NCI-H2081 treated with DMSO at 0.1 percent for 48 hours (cell line): Measurements from ENCODE around the gene SPTA1.
"Not testable (repeated sequence)": the region's sequence is repeated elsewhere in the genome, so short reads cannot be mapped to it uniquely, and the experiment has no call there.

Experiments used
- DNase-seq: peaks from one replicate; lab custom pipeline; 2025; lab: John Stamatoyannopoulos, UW

The SPTA1 gene

DNA sequence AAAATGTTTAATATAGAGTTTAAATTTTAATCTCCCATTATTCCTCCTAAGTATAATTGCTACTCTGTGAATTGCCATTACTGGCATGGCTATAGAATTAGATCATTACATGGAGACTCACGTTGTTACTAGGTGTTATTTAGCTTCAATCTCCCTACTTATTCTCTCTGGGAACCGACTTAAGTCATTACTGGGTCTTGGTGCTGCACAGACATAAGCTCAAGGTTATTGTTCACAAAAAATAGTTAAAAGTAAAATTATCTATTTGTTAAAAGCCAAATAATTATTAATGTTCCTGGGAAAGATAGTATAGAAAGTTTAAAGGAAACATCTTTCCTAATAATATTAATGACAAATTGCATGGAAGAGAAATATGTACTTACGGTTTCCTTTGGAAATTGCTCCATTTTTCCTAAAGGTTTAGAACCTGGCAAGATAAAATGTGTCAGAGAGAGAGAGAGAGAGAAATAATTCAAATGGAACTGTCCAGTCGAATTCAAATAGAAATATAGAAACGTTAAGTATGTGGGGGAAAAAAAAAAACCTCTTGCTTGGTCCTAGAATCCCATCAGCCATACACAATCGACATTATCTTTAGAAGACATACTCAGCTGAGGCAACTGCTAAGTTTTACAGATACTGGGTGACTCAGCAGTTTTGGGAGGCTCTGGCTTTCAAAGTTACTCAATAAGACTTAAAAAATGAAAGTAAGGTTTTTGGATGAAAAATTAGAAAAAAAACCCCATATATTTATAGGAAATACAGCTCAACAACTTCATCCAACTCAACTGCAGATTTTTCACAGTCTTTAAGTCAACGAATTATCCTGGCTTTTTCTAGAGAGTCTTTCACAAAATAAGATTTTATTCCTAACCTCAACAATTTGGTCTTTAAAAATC, at the start of gene SPTA1:
Gene SPTA1 (minus strand): TSS at position 605 of the 899 bp plus-strand sequence. CDS start 198 bp downstream, at position 407.
- no peak for DNase-seq

DNA sequence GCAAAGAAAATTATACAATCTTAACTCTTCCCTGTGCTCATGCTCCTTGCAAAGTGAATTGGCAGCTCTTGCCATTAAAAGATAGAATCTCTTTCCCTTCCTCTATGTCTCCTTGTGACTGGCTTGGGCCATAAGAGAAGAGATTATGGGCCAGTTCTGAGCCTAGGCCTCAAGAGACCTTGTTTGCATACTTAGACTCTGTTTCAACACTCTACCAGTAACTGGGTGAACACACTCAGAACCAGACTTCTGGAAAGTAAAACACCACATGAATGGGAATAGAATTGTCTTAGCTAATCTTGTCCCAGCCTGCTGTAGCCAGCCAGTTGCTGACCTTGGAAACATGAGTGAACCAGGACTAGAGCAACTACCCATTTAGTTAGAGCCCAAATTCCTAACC, 49.3 kb upstream of the SPTA1 start:
- DNase-seq, result no peak

DNA sequence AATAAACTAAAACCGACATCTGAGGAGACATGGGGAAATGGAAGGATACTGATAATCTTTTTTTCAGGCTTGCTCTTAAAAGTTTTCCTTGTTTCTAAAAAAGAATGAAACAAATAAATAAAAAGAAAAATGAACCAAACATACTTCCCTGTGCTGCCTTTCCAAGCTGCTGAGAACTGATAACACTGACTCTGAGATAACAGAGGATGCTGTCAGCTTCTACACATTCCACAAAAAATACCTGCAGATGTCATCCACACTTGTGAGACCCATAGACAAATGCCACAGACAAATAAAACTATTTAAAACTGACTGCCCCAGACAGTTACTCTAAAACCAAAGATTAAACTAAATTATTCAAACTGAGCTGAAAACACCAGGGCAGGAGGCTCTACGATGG, 46.0 kb upstream of the SPTA1 start:
- DNase-seq, result no peak

DNA sequence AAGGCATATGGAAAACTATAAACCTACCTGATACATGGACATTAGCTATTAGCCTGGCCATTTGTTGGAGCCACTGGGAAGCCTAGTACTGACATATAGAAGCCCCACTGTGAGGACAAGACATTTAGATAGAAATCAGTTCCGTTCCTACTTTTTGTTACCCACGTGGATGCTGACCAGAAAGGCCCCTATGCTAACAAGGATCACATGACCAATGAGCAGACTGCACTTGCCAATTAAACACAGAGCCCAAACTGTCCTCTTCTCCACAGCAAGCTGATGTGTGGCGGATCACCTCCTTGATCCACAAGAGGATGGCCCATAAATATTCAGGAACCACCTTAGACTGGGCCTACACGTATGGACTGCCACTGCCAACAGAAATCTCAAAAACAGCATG, 45.2 kb upstream of the SPTA1 start:
- no peak for DNase-seq

DNA sequence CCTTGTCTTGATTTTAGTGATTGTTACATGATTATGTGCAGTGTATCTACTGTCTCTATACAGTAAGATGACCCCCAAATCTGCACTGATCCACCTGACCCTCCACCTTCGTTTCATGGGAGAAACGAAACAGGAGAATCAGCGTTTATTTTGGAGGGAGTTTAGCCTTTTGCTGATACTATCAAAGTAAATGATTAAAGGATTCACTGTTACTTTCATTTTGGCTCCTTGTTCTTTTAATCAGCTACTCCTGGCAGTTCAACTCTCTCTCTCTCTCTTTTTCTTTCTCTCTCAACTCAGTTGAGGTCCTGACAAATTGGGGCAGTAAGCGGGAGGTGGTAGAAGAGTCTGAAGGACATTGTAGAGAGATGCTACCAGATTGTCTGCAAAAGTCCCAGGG, 43.9 kb upstream of the SPTA1 start:
- no peak for DNase-seq

DNA sequence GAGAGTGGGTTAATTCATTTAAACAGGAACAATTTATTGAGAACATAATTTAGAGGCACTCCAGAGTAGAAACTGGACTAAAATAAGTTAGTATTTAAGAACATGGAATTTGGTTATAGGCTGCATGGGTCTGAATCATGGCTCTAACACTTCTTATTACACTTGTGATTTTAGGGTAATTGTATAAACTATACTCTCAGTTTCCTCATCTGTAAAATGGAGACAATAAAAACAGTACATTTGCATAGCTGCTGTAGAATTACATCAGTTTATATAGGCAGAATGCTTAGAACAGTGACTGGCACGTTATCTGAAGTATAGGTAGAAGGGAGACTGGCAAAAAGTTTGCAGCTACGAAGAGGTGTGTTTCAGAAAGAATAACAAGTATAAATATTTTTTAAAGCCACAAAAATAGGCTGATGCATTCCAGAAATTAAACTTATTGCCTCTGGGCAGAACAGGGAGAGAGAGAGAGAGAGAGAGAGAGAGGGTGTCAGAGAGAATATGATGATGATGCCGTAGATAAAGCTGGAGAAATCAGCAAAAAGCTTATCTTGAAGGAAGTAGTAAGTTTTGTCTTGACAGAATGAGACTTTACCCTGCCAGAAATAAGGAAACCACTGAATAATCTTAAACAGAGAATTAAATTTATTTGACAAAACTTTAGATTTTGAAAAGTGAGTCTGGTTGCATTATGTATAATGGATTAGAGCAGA, 42.2 kb upstream of the SPTA1 start:
- no peak for DNase-seq

DNA sequence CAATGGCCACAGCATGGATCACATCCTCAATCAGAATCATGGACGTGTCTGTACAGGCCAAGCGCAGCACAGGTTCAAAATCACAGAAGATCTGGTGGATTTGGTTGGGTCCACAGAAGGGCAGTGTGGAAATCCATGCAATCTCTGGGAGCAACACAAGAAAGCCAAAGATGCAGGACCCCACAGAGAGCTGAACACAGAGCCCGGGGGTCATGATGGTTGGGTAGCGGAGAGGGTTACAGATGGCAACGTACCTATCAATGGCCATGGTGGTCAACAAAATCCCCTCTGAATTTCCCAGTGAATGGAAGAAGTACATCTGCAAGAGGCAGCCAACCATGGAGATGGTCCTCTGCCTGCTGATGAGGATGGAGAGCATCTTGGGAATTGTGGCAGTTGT, 37.9 kb upstream of the SPTA1 start:
- no peak for DNase-seq

DNA sequence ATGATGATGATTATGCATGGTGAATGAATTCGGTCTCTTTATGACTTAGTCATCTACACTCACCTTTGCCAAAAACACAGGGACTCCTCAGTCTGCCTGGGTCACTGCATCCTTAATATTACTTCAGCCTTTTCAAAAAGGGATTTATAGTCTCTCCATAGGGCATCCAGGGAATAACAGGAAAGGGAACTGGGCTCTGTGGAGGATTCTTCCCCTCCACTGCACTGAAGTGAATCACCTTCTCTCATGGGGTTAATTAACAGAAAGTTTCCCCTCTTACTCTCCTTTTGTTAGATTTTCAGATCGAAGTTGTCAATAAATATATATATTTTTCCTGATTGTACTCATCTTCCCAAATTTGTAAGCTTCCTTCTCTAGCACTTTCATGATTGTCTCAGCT, 34.1 kb upstream of the SPTA1 start, which contains the start of gene OR6K3:
Gene OR6K3 (minus strand): TSS at position 101 of the 400 bp plus-strand sequence. CDS start 2,605 bp downstream, outside the sequence.
- no peak for DNase-seq

DNA sequence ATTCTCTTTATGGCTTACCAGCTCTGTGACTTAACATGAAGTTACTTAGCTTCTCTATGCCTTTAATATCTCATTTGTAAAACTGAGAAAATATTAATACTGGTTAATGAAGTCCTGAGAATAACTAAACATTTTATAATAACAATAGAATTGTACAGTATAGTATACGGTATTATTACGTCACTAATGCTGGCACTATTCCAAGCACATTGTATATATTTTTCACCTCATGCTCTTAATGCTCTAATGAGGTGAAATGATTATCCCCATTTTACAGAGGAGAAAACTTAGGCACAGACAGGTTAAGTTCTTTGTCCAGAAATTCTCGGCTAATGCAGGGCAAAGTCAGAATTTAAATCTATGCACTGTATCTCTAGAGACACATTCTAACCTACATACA, 33.1 kb upstream of the SPTA1 start:
- DNase-seq, result no peak

DNA sequence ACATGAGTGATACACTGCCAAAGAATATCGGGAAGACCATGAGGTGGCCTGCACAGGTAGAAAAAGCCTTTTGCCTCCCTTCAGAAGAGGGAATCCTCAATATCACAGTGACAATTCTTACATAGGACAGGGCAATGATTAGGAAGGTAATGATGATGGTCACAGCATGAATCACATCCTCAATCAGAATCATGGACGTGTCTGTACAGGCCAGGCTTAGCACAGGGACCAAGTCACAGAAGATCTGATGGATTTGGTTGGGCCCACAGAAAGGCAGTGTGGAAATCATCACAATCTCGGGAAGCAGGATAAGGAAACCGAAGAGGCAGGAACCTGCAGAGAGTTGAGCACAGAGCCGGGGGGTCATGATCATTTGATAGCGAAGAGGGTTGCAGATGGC, 30.8 kb upstream of the SPTA1 start:
- DNase-seq, result no peak

DNA sequence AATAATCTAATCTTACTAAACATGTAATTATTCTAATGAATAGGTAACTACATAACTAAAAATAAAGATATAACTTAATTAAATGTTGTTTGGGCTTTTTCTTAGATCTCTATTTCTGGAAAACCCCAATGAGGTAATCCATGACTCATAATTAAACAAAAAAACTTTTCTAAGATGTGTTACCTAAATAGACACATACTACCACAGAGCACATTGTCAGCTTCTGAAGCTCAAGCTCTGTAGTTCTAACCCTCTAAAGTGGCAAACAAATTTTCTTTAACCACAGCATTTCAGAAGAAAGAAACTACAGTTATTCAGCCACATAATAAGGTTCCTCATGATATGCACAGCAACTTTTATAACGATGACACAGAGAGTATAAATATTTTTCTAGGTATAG, 29.8 kb upstream of the SPTA1 start:
- DNase-seq, result no peak

DNA sequence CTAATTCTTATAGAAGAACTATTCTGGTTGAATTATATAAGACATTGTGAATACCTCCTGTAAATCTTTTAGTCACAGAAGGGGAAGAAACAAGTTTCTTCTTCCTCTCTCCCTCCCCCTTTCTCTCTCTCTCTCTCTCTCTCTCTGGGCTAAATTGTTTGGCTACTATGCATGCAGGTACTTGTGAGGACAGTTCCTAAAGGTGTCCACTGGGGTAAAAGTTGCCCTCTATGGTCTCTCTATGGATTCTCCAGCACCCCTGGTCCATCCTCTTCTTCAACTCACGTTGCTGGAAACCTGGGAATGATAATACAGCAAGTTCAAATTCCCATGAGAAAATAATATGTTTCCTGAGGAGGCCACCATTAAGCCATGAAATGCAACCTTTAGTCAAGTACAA, 28.2 kb upstream of the SPTA1 start:
- no peak for DNase-seq

DNA sequence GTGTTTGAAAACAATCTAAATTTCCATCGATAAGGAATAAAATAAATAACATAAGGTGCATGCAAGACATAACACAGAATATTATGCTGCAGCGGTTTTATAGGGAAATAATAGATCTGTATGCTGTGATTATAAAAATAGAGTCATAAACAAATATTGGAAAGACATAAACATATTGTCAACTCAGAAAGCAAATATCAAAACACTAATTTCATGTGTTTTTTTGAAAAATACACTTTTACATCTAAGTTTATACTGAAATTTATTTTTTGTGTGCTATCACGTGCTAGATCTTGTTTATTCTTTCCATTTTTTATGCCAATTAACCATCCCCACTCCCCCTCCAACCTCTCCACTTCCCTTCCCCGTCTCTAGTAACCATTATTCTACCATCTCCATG, 24.6 kb upstream of the SPTA1 start:
- DNase-seq, result no peak

DNA sequence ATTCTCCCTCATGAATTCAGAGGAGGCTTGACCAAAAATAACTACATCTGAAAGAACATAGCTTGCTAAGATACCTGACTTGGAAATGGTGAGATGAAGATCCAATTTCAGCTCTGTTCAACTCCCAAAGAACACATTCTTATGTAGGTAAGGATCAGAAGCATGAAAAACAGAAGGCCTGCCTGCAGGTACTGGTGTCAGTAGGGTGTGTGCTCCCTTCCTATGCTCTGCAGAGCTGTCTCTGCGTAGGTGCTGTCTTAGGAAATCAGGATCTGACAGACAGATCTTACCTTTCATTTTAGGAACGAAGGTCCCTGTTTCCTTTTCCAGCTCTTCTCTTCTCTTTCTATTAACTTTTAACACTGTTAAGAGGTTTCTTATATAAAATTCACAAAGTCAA, 19.6 kb upstream of the SPTA1 start:
- DNase-seq, result no peak

DNA sequence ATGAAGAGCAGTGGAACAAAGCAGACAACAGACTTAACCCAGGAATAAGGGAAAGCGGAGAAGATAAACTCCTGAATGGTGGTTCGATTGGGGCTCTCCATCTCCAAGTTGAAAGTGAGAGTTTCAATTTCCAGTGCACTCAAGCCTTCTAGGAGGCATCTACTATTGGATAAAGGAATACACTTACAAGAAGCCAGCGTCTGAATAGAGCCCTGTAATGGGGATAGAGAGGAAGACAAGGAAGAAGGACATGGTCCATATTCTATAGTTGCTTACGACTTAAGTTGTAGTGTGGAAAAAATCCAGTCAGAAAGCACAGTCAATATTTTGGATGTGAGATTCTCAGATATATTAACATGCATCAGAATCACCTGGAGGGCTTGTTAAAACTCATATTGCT, 14.0 kb upstream of the SPTA1 start, which contains the start of gene OR6K2:
Gene OR6K2 (minus strand): TSS at position 101 of the 400 bp plus-strand sequence. CDS start 0 bp downstream, at position 101.
- DNase-seq, result no peak

DNA sequence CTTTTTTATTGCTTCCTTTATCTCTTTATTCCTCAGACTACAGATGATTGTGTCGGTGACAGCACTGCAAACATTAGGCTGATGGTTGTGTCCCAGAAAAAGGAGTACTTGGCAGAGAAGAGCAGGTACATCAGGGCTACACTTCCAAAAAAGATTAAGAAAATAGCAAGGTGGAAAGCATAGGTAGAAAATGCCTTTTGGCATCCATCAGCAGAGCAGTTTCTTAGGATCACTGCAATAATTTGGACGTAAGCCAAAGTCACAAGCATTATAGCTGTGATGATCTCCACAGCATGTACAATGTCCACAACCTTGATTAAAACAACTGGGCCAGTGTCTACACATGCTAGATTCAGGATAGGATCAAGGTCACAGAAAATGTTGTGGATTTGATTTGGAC, 8.1 kb upstream of the SPTA1 start:
- DNase-seq, result no peak

DNA sequence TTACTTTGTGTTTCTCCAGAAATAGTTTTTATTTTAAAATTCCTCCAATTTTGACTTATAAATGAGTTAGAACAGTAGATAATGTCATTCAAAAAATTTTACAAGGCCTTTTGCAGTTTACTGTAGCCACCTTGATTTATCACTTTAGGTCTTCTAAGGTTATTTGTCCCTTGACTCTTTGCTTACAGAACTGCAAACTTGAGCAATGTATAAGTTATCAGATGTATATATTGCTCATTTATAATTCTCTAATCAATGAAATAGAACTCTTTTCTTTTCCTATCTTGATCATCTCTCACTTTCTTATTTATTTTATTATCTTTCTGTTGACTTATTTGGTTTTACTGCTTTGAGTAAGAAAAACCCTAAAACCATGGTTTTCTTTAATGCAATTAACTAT, 5.8 kb upstream of the SPTA1 start:
- DNase-seq, result no peak

DNA sequence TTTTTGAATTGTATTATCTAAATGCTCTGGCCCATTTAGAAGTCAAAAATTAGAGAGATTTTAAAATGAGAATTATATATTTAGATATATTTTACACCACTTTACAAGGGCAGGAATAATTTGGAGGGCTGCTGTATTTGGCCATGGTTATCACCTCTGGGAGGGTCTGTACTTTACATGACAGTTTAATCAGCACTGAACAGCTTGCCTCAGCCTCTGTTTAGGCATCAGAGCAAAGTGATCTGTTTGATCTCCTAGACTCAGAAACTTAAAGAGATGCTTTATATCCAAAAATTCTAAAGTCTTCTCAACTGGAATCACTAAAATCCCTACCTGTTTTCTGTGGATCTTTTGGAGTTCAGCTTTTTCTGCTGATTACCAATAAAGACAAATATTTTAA, 5.4 kb upstream of the SPTA1 start:
- DNase-seq, result no peak

DNA sequence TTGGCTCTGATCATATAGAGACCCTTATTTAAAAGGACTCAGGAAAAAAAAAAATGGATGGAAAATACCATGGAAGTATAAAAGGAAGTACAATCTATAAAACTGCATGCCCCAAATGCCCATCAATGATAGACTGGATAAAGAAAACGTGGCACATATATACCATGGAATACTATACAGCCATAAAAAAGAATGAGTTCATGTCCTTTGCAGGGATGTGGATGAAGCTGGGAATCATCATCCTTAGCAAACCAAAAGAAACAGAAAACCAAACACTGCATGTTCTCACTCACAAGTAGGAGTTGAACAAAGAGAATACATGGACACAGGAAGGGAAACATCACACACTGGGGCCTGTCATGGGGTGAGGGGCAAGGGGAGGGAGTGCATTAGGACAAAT, 4.6 kb upstream of the SPTA1 start:
- DNase-seq, result not testable (repeated sequence)

DNA sequence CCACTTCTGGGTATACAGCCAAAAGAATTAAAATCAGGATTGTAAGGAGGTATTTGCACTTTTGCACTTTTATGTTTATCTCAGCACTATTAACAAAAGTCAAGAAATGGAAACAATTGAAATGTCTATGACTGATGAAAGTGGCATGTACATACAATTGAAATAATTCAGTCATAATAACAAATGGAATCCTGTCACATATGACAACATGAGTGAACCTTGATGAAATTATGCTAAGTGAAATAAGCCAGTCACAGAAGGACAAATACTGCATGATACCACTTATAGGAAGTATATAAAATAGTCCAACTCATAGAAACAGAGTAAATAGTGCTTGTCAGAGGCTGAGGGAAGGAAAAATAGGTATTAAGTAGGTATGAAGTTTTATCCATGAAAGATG, 3.4 kb upstream of the SPTA1 start:
- no peak for DNase-seq

DNA sequence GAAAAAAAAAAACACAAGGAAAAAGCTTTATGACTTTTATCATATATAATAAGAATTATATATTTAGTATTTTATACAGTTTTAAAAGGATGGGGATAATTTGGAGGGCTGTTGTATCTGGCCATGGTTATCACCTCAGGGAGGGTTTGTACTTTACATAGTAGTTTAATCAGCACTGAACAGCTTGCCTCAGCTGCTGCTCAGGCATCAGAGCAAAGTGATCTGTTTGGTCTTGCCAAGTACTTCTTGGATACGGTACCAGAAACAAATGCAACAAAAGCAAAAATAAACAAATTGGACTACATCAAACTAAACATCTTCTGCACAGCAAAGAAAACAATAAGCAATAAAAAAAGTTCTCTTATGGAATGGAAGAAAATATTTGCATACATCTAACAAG, 2.6 kb upstream of the SPTA1 start:
- DNase-seq, result no peak

DNA sequence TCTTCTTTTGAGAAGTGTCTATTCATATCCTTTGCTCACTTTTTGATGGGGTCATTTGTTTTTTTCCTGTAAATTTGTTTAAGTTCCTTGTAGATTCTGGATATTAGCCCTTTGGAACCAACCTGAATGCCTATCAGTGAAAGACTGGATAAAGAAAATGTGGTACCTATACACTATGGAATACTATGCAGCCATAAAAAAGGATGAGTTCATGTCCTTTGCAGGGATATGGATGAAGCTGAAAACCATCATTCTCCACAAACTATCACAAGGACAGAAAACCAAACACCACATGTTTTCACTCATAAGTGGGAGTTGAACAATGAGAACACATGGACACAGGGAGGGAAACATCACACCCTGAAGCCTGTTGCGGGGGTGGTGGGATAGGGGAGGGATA, 1.8 kb upstream of the SPTA1 start:
- not testable (repeated sequence) for DNase-seq

DNA sequence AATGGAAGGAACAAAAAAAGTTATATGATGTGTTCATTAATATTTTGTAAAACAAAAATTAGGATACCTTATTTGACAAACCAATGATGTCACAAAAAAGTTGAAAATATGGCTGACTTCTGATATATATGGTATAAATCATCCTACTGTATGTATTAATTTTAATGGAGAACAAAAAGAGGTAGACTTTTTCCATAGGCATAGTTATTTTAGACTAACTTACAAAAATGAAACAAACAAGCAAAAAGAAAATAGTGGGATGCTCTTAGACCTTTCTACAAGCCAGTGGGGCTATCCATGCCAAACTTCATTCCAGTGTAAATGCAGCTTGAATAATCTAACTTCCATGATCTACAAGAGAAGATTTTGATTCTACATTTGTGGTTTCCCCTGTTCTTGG, 522 bp upstream of the SPTA1 start:
- no peak for DNase-seq
